ENCODE results near the gene LCN9. TPM values are rescaled to one million over a fixed set of nuclear protein-coding genes. Genes with fewer than 3 reads are reported as not detected.

The LCN9 gene
- total RNA-seq, 1 experiment from 2014 or later: 0.52 TPM

DNA sequence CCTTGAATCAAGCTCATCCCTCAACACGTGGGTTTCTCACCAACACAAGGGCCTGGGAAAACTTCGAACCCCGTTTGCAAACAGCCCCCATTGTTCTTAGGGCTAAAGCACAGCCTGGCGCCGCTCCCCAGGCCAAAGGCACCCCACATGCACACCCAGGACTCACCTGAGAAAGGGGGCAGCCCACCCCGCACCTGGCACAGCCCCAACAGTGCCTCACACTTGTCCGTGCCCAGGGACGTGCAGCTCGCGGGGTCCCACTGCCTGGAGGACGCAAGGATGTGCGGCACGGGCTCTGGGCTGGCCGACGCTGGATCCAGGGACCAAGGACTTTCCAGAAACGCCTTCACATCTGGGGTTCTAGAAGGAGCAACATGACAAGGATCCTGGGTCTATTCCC, 33.3 kb downstream of the LCN9 start:
- Histone ChIP-seq H2BK5ac (ENCODE audit: insufficient read length, low read length) (no peak overlapping the region), H3K14ac (ENCODE audit: insufficient read depth, low read length) (no peak overlapping the region), H3K23me2 (ENCODE audit: insufficient read length, low read depth, low read length, poor library complexity, severe bottlenecking) (no peaks in the 10 kb centered on the region), H2BK15ac (ENCODE audit: low read depth, low read length) (no peak overlapping the region), H4K91ac (ENCODE audit: insufficient read length, low read depth, low read length) (no peak overlapping the region), H3K27me3 (ENCODE audit: insufficient read depth, low read length) (no peaks in the 10 kb centered on the region), H3K27ac (ENCODE audit: insufficient read length, low read depth, low read length) (no peak overlapping the region), H3T11ph (ENCODE audit: low read length) (no peak overlapping the region), H3K23ac (ENCODE audit: insufficient read length, low read depth, low read length) (no peak overlapping the region), H2BK12ac (ENCODE audit: insufficient read length, low read depth, low read length) (no peak overlapping the region), H2AFZ (ENCODE audit: low read length) (no peak overlapping the region), H3K9me3 (ENCODE audit: control insufficient read depth, low read depth, low read length) (no peaks in the 10 kb centered on the region), H3K4me1 (ENCODE audit: insufficient read depth, low read length) (no peaks in the 10 kb centered on the region), H3K18ac (ENCODE audit: insufficient read length, low read depth, low read length) (no peak overlapping the region), H4K8ac (replicated peaks; ENCODE audit: insufficient read length, low read depth, low read length) (no peak overlapping the region), H4K20me1 (ENCODE audit: control insufficient read depth, insufficient read depth, insufficient read length) (no peaks in the 10 kb centered on the region), H2AK5ac (ENCODE audit: insufficient read length, low read length) (no peak overlapping the region), H3K79me1 (ENCODE audit: insufficient read depth, low read depth, low read length, poor library complexity, severe bottlenecking) (no peaks in the 10 kb centered on the region), H3K9ac (ENCODE audit: extremely low read depth, insufficient read length, low read length) (no peak overlapping the region), H3K79me2 (ENCODE audit: insufficient read depth, low read length) (no peaks in the 10 kb centered on the region), H4K5ac (ENCODE audit: insufficient read length, low read depth, low read length) (no peak overlapping the region), H3K4me2 (ENCODE audit: insufficient read depth, insufficient read length, low read length) (no peak overlapping the region), H2BK120ac (ENCODE audit: low read depth, low read length, poor library complexity, severe bottlenecking) (no peak overlapping the region), H2BK20ac (ENCODE audit: low read depth, low read length, poor library complexity, severe bottlenecking) (no peak overlapping the region), H3K4ac (ENCODE audit: low read depth, low read length) (no peak overlapping the region), H3K56ac (ENCODE audit: insufficient read length, low read depth, low read length) (no peak overlapping the region)
- H3K4me1 Mint-ChIP-seq: peaks cover 9 to 13% of the 10 kb centered on the region in 2 experiments
- WGBS (ENCODE audit: extremely low coverage, insufficient read length, low lambda C conversion rate): no CpG with 5 or more reads among the region's 16 CpGs
- peaks cover 7% of the 10 kb centered on the region for H3K27me3 Mint-ChIP-seq (ENCODE audit: low read depth)
- H3K36me3 Mint-ChIP-seq (ENCODE audit: insufficient read depth in 1 of 3, low read depth in 3 of 3): no peaks in the 10 kb centered on the region
- H3K27ac Mint-ChIP-seq: no peak overlapping the region
- TF ChIP-seq, protein P1, sequence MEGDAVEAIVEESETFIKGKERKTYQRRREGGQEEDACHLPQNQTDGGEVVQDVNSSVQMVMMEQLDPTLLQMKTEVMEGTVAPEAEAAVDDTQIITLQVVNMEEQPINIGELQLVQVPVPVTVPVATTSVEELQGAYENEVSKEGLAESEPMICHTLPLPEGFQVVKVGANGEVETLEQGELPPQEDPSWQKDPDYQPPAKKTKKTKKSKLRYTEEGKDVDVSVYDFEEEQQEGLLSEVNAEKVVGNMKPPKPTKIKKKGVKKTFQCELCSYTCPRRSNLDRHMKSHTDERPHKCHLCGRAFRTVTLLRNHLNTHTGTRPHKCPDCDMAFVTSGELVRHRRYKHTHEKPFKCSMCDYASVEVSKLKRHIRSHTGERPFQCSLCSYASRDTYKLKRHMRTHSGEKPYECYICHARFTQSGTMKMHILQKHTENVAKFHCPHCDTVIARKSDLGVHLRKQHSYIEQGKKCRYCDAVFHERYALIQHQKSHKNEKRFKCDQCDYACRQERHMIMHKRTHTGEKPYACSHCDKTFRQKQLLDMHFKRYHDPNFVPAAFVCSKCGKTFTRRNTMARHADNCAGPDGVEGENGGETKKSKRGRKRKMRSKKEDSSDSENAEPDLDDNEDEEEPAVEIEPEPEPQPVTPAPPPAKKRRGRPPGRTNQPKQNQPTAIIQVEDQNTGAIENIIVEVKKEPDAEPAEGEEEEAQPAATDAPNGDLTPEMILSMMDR (conservative IDR thresholded peaks at IDR 0.05): no peak
- no peak overlapping the region for H3K4me3 Mint-ChIP-seq
- no peaks in the 10 kb centered on the region for H3K9me3 Mint-ChIP-seq
- DNase-seq: no peak
